Stimulated activated CD8-positive, alpha-beta memory T cell treated with anti-CD3 and anti-CD28 coated beads, Interleukin-4, amount 100 ng/mL, for 4 hours (primary cell): ENCODE measurements around the gene ELF1.
"Not testable (repeated sequence)": the region's sequence is repeated elsewhere in the genome, so short reads cannot be mapped to it uniquely, and the experiment has no call there.

Source experiments
- DNase-seq, 2 donors: peaks; one replicate each; pipeline ENCODE4 v3.0.0-alpha.2; 2020; ENCODE audit warnings: low read depth in 2 of 2, low spot score in 1 of 2

The ELF1 gene

DNA sequence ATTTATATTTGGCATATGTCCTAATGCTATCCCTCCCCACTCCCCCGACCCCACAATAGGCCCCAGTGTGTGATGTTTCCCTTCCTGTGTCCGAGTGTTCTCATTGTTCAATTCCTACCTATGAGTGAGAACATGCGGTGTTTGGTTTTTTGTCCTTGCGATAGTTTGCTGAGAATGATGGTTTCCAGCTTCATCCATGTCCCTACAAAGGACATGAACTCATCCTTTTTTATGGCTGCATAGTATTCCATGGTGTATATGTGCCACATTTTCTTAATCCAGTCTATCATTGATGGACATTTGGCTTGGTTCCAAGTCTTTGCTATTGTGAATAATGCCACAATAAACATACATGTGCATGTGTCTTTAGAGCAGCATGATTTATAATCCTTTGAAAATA is 23.3 kb upstream of the ELF1 start:
- not testable (repeated sequence) for DNase-seq

DNA sequence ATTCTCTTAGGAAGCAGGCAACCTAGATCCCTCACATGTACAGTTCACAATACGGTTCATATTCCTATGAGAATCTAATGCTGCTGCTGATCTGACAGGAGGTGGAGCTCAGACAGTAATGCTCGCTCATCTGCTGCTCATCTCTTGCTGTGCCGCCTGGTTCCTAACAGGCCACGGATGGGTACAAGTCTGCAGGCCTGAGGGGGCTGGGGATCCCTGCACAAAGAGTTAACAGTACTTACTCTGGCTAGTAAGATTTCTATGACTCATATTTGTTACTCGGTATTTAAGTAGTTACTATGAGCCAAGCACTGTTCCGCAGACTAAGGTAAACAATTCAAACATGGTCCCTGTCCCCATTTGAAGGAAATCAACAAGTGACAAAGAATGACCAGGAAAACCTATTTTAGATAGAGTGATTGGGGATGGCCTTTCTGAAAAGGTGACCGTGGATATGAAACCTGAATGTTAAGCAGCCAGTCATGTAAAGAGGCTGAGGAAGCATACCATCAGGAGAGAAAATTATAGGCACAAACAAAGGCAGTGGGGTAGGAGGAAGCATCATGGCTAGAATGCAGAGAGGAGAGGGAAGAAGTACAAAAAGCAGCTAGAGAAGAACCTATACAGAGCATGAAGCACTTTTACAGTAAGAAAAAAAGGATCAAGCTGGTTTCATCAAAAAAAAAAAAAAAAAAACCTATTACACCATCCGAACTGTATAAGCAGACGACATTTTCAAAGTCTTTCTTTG is 21.6 kb upstream of the ELF1 start:
- DNase-seq = no peak

DNA sequence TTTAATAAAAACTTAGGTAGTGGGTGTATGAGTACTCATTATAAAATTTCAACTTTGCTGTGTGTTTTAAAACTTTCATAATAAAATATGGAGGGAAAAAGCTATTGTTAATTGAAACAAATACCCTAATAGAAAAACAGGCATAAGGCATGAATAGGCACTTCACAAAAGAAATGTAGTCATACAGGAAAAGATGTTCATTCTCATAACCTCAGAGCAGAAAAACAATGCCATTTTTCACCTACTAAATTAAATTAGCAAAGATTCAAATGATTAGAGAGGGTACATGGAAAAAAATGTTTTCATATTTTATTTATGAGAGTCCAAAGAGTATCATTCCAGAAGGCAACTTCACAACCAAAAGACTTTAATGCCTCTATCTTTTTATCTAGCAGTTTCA is 20.6 kb upstream of the ELF1 start:
- no peak for DNase-seq

DNA sequence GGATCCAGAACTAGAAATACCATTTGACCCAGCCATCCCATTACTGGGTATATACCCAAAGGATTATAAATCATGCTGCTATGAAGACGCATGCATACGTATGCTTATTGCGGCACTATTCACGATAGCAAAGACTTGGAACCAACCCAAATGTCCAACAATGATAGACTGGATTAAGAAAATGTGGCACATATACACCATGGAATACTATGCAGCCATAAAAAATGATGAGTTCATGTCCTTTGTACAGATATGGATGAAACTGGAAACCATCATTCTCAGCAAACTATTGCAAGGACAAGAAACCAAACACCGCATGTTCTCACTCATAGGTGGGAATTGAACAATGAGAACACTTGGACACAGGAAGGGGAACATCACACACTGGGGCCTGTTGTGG is 17.4 kb upstream of the ELF1 start:
- DNase-seq = not testable (repeated sequence)

DNA sequence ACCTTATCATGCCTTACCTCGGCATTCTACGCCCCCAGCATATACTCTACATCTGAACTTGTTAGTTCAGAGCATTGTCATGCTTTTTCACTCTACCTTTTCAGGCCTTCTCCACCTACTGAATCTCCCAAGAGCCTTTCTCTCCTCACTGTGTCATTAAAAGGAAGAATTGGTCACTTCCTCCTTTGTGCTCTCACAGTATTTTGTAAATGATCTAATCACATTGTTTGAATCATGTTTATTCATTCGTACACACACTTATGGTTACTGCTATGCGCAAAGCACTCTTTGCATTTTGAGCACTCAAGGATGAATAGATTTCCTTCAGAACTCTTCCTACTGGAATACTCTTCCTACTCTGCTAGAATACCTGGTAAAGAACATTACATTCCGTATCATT is 15.8 kb upstream of the ELF1 start:
- DNase-seq = no peak

DNA sequence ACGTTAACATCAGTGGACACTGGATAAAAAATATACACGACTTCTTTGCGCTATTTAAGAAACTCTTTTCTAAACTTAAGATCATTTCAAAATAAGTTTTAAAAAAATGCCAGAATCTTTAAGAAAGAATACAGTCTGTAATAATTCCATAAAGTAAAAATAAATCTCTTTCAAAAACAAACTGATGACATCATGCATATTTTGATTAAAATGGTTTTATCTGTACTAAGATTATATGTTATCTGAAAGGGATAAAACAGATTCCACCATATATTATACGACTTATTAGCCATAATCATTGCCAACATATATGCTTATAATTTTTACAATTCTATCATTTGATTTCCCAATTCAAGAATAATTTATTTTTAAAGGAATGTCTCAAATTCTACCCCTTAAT is 15.3 kb upstream of the ELF1 start:
- no peak for DNase-seq

DNA sequence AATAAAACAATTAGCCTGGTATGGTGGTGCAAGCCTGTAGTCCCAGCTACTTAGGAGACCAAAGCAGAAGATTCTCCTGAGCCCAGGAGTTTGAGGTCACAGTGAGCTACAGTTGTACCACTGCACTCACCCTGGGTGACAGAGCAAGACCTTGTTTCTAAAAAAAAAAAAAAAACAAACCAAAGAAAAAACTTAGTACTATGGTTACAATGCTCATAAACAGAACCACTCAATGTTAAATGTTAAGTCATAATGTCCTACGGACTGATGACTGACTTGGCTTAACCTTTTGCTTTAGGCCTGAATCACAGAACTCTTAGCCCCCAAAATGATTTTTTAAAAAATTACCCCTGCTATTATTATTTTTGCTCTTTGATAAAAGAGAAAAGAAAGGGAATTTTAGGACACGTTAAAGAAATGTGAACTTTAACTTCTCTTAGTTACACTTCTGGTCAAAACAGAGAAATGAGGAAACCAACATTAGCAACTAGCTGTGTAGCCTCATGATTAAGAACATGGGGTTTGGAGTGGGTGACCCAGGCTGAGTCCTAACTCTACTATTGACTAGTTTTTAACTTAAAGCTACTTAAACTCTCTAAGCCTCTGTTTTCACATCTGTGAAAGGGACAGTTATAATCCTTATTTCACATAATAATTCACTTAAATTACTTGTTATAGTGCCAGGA is 13.7 kb upstream of the ELF1 start:
- DNase-seq = no peak

DNA sequence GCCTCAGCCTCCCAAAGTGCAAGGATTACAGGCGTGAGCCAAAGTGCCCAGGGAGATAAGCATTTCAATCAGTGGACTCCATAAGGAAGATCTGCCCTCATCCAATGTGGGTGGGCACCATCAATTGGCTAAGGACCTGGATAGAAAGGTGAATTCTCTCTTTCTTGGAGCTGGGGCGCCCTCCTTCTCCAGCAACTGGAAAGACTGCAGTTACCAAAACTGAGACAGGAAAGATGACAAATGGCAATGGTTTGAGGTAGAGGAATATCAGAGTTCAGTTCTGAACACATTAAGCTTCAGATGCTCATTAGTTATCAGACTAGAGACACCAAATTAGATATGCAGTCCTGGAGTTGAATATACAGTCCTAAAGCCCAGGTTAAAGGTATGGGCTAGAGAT is 10.5 kb upstream of the ELF1 start:
- no peak for DNase-seq

DNA sequence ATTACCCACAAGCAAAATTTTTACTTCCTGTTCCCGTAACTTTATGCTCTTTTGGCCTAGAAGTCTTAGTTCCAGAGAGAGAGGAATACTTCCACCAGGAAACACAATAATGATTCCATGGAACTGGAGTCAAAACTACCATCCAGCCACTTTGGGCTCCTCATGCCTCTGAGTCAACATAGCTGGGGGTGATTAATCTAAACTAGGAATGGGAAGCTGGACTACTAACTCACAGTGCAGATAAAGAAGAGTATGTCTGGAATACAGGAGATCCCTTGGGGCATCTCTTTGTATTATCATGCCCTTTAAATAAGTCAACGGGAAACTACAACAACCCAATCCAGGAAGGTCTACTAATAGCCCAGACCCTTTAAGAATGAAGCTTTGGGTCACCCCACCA is 8.9 kb upstream of the ELF1 start:
- no peak for DNase-seq

DNA sequence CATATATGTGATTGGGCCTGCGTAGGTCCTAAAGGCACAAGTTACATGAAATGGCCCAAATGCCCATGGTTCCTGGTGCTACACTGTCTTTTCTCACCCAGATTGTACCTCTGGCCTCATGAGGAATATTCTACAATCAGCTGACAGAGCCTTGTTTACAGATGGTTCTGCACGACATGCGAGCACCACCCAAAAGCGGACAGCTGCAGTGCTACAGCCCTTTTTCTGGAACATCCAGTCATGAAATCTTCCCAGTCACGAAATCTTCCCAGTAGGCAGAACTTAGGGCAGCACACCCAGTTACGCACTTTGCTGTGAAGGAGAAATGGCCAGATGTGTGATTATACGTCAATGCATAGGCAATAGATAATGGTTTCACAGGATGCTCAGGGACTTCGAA is 7.7 kb upstream of the ELF1 start:
- no peak for DNase-seq

DNA sequence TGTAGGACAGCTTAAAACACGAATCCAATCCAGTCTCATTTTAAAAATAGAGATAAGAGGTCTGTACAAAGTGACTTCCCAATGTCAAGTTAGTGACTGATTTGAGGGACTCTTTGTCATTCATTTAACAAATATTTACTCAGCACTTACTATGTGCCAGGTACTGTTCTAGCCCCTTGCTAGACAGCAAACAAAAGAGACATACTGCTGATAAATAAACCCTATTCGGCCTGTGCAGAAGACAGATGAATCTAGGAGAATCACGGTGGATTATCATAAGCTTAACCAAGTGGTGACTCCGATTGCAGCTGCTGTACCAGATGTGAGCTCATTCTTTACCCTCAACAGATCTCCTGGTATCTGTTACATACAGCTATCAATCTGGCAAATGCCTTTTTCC is 6.4 kb upstream of the ELF1 start:
- no peak for DNase-seq

DNA sequence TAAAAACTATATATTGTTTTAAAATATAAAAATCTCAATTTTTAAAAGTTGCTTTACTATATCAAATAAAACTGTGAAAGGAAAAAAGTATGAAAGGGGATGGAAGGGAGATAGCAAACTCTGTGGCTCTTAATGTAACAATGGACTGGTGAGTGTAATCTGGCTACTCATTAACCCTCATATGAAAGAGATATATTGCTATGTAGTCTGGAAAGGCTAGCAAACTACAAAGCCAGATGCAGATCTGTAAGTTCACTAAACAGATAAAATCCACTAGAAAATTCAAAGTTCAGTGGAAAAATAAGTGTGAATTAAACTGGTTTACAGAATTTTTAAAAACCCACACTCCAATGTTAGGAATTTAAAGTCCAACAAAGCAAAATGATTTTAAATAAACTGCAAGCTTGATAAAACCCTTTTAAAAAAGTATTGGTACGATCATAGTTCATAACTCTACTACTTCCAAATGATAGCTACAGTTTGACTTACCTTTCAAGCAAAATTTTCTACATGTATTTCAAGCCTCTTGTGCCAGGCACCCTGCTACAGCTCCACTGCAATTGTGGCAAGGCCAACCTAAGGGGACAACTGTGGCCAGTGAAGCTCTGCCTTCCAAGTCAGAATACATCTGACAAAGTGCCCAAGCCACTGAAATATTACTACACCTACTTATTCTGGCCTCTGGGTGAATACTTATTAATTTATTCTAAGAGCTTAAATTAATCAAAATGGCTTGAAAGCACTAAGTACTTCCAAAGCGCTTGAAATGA is 647 bp upstream of the ELF1 start:
- no peak for DNase-seq

DNA sequence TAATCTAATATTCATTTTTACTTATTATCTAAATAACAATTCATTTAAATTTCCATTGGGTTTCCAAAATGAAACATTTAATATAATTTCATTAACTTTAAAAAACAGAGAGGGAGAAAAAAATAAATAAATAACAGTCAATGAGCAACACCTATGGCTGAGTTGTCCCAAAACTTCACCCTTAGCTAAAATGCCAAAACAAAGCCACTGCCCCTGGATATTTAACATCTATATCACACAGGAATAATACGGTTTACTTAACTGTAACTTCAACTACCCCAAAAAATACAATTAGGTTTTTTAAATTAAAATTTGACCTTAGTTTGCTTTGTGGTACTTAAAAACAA is 541 bp downstream of the ELF1 start:
- no peak for DNase-seq

DNA sequence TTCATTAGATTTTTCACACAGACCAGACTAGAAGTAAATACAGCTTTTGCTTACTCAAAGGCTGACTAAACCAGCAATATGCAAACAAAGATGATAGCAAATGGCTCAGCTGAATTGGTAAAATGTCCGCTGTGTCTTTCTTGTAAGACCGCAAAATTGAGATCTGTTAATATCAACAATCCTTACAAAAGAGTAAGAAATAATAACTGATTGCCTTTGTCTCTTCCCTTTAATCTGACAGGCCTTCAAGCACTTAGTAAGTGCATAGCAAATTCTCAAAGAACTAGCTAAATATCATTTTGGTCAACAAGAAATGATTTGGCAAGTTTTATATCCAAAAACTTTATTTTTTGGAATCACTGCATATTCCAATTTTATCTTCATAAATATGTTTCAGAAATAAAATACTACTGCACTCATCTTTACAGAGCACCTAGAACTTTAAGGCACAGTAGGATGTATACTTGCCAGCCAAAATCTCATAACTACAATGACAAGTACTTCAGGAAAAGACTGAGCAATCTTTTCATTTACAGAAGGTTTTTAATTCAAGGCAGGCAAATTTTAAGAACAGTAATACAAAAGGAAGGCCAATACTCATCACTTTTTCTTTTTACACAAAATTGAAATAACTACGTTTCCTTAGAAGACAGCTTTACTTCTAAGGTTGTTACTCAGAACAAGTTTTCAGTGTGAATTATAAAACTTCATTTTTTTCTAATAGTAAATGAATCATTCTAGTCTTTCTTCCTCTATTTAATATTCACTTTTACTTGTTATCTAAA is 1.1 kb downstream of the ELF1 start:
- DNase-seq = no peak

DNA sequence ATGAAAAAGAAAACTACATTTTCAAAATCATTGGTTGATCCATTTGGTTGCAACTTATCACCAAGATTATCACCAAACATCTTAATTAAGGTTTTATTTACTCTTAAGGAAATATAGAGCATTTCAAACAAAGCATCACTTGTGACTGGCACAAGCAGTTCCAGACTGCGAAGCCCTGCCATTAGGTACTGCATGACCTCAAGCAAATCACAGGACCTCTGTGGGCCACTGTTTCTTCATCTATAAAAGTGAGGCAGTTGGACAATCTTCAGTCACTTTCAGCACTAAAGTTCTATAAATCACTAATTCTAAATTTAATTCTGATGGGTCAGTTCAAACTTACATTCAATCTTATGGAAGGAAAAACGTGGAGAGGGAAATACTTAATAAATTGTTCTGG is 2.0 kb downstream of the ELF1 start:
- DNase-seq = no peak

DNA sequence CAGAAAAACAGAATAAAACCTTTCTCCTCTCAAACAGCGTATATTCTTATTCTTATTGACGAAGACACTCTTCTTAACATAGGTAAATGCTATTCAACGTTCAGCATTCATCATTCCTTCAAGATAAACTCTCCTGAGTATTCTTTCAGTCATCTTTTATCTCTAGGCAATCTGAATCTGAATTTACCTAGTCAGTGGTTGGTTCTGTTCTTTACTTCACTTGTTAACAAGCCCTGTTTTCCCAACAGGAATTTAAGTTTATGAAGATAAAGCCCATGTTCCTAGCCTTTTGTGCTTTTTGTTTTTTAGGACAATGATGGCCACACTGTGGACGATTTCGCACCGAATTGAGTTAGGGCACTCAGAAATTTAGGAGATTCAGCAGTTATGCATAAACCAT is 3.2 kb downstream of the ELF1 start:
- no peak for DNase-seq

DNA sequence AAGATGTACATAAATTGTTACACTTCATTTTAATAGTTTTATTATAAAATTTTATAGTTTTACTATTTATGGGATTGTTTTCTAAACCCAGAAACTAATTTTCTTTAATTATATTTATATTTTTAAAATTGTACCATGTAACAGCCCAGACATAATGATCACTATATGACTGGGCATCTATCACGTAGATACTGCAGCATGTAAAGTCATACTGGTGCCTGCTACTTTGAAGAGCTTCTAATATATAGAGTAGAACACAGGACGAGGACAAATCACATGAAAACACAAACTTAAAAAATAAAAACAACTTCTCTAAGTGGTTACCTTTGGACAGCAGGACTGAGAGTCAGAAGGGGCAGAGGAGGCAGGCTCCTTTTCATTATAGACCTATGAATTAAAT is 5.3 kb downstream of the ELF1 start:
- DNase-seq = no peak

DNA sequence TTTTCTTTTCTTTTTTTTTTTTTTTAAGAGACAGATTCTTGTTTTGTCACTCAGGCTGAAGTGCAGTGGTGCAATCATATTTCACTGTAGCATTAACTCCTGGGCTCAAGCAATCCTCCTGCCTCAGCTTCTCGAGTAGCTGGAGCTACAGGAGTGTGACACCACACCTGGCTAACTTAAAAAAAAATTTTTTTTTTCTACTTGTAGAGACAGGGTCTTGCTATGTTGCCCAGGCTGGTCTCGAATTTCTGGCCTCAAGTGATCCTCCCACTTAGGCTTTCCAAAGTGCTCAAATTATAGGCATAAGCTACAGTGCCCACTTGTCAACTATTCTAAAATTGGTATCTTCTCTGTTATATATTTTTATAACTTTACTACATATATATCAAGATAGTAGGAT is 6.6 kb downstream of the ELF1 start:
- no peak for DNase-seq

DNA sequence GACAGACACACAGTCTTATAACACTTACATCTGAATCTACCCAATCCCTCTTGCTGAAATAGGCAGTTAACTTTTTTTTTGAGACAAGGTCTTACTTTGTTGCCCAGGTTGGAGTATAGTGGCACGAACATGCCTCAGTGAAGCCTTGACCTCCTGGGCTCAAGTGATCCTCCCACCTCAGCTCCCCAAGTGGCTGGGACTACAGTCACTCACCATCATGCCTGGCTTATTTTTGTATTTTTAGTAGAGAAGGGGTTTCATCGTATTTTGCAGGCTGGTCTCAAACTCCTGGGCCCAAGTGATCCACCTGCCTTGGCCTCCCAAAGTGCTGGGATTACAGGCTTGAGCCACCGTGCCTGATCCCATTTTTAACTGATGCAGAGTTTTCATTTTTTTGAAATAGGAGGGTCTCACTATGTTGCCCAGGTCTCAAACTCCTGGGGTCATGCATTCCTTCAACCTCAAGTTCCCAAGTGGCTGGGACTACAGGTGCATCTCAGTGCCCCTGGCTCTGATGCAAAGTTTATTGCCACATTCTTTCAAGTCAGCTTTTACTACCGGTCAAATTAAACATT is 7.6 kb downstream of the ELF1 start:
- no peak for DNase-seq

DNA sequence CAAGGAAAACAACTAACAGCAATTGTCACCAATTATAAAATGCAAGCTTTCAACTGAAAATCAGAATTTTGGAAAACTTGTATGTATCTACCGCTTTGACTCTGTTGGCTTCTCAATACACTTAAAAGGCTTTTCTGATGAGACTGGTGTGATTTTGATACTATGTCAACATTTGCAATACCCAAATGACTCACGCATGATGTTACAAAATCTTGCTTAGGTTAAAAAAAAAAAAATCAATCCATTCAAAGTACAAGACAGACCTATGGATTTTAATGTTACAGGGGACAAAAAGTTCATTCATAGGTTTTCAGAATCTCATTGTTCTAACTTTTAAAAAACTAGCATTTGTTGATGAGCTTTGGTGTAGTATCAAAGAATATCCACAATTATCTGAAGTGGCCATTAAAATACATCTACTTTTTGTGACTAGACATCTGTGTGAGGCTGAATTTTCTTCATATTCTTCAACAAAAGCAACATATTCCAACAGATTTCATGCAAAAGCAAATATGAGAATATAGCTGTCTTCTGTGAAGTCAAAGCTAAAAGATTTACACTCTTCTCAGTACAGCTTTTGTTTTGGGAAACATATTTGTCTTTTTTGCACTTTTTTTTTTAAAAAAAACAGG is 10.7 kb downstream of the ELF1 start:
- DNase-seq = no peak

DNA sequence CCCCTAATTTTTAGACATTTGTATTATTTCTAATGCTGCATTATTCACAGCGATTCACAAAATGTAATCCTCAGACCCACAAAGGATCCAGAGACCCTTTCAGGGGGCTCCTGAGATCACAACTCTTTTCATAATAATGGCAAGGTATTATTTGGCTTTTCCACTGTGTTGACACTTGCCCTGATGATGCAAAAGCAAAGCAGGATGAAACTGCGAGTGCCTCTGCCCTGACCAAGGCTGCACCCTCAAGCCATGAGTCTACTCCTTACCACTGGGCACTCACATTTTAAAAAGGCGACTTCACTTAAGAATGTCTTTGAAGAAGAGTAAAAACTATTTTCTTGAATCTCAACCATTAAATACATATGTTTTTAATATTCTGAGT is 11.4 kb downstream of the ELF1 start:
- DNase-seq = no peak
